ENCODE data around the gene CIT.
"Not testable (repeated sequence)": the region's sequence is repeated elsewhere in the genome, so short reads cannot be mapped to it uniquely, and the experiment has no call there.

GRCh38 chr12:119706427-119706826, 170.7 kb downstream of the CIT start:
- not testable (repeated sequence) for TF ChIP-seq CTCF (conservative IDR thresholded peaks at IDR 0.05 in 1 of 2, IDR thresholded peaks at IDR 0.05 in 1 of 2; ENCODE audit: extremely low read depth in 1 of 2, insufficient read depth in 1 of 2, low read depth in 1 of 2, low read length in 2 of 2); EZH2 (IDR thresholded peaks at IDR 0.05; ENCODE audit: borderline replicate concordance, low read length)
